Measurements from ENCODE around the gene GIMAP5. TPM values are rescaled to one million over a fixed set of nuclear protein-coding genes. Genes with fewer than 3 reads are reported as not detected.

GIMAP5 gene
- total and polyA plus RNA-seq, 9 of the 15 experiments (the other 6 are each of a cell fraction or from before 2014, with no cell fraction given) = 0.35 TPM; not detected in 8

DNA sequence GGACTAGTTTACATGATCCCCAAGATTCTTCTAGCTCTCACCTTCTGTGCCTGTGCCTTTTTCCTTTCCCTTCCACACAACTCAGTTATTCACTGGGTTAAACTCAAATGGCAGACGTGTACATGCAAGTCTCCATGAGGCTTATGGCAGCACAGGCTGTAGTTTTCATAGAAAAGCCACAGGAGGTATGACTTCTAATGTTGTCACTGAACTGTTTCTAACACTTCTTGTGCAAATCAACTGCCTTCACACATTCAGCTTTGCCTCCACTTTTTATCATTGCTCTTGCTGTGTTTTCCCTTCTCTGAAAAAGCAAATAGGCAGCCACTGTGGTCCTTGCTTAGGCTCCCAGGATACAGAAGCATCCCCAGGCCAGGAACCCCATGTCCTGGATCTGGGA lies 5.3 kb upstream of the GIMAP5 start:
- Histone ChIP-seq H3K27me3 (ENCODE audit: control insufficient read depth in 2 of 2, insufficient read depth in 2 of 2, low read length in 2 of 2) (peaks cover 0 to 14% of the 10 kb centered on the region in 2 experiments; a peak in 2 of 5 replicates), H4K20me1 (replicated peaks; ENCODE audit: control insufficient read depth, insufficient read depth, low read length) (no peaks in the 10 kb centered on the region), H3K9me3 (replicated peaks; ENCODE audit: control insufficient read depth, insufficient read depth, low read depth, low read length) (no peaks in the 10 kb centered on the region), H3K4me2 (ENCODE audit: insufficient read depth, low read length) (no peak overlapping the region), H3K27ac (ENCODE audit: extremely low read depth, low read depth, low read length) (no peak overlapping the region), H2AFZ (ENCODE audit: low read depth, low read length) (no peak overlapping the region), H3K36me3 (ENCODE audit: control insufficient read depth, insufficient read depth, low read length) (no peaks in the 10 kb centered on the region), H3K9me1 (ENCODE audit: control insufficient read depth, insufficient read depth, low read length) (no peaks in the 10 kb centered on the region), H3K4me1 (replicated peaks in 1 of 2; ENCODE audit: control insufficient read depth in 2 of 2, insufficient read depth in 2 of 2, low read length in 2 of 2) (no peaks in the 10 kb centered on the region), H3K9ac (ENCODE audit: insufficient read depth in 1 of 2, low read depth in 2 of 2, low read length in 2 of 2) (no peak overlapping the region), H3K79me2 (ENCODE audit: control insufficient read depth, insufficient read depth, low read length) (no peaks in the 10 kb centered on the region), H3K4me3 (no peak overlapping the region)
- ChIA-PET CTCF (ENCODE audit: low intra/inter-chr PET ratio) (no interaction called here), POLR2A (no interaction called here)
- WGBS (ENCODE audit: insufficient coverage, low coverage, missing lambda C conversion rate) = 0% methylated on average over 1 of the region's 1 CpG
- no TSS peak for BruUV-seq (replicated peaks)
- intact Hi-C loops (cut with micrococcal nuclease) = no loop called here
- no peak for FAIRE-seq
- DNase-seq (ENCODE audit: extremely low read depth in 1 of 4, low spot score in 3 of 4) = no peak
- in situ Hi-C loops (cut with MboI) = no loop called here
- ATAC-seq = no peak
- no peak for TF ChIP-seq GTF2E2 (tag; IDR thresholded peaks at IDR 0.05)
- TF ChIP-seq ZNF551 (CRISPR knock-in tag; IDR thresholded peaks at IDR 0.05) = no peak
- TF ChIP-seq, protein P1, sequence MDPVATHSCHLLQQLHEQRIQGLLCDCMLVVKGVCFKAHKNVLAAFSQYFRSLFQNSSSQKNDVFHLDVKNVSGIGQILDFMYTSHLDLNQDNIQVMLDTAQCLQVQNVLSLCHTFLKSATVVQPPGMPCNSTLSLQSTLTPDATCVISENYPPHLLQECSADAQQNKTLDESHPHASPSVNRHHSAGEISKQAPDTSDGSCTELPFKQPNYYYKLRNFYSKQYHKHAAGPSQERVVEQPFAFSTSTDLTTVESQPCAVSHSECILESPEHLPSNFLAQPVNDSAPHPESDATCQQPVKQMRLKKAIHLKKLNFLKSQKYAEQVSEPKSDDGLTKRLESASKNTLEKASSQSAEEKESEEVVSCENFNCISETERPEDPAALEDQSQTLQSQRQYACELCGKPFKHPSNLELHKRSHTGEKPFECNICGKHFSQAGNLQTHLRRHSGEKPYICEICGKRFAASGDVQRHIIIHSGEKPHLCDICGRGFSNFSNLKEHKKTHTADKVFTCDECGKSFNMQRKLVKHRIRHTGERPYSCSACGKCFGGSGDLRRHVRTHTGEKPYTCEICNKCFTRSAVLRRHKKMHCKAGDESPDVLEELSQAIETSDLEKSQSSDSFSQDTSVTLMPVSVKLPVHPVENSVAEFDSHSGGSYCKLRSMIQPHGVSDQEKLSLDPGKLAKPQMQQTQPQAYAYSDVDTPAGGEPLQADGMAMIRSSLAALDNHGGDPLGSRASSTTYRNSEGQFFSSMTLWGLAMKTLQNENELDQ (CRISPR knock-in tag; IDR thresholded peaks at IDR 0.05; ENCODE audit: borderline replicate concordance) = no peak
- TF ChIP-seq, protein P2, sequence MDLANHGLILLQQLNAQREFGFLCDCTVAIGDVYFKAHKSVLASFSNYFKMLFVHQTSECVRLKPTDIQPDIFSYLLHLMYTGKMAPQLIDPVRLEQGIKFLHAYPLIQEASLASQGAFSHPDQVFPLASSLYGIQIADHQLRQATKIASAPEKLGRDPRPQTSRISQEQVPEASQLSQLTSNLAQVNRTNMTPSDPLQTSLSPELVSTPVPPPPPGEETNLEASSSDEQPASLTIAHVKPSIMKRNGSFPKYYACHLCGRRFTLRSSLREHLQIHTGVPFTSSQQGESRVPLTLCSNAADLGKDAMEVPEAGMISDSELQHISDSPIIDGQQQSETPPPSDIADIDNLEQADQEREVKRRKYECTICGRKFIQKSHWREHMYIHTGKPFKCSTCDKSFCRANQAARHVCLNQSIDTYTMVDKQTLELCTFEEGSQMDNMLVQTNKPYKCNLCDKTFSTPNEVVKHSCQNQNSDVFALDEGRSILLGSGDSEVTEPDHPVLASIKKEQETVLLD (IDR thresholded peaks at IDR 0.05) = no peak
- TF ChIP-seq, protein P3, sequence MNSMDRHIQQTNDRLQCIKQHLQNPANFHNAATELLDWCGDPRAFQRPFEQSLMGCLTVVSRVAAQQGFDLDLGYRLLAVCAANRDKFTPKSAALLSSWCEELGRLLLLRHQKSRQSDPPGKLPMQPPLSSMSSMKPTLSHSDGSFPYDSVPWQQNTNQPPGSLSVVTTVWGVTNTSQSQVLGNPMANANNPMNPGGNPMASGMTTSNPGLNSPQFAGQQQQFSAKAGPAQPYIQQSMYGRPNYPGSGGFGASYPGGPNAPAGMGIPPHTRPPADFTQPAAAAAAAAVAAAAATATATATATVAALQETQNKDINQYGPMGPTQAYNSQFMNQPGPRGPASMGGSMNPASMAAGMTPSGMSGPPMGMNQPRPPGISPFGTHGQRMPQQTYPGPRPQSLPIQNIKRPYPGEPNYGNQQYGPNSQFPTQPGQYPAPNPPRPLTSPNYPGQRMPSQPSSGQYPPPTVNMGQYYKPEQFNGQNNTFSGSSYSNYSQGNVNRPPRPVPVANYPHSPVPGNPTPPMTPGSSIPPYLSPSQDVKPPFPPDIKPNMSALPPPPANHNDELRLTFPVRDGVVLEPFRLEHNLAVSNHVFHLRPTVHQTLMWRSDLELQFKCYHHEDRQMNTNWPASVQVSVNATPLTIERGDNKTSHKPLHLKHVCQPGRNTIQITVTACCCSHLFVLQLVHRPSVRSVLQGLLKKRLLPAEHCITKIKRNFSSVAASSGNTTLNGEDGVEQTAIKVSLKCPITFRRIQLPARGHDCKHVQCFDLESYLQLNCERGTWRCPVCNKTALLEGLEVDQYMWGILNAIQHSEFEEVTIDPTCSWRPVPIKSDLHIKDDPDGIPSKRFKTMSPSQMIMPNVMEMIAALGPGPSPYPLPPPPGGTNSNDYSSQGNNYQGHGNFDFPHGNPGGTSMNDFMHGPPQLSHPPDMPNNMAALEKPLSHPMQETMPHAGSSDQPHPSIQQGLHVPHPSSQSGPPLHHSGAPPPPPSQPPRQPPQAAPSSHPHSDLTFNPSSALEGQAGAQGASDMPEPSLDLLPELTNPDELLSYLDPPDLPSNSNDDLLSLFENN (IDR thresholded peaks at IDR 0.05; ENCODE audit: low read depth in 2 of 2, low read length in 2 of 2) = no peak
- no peak for TF ChIP-seq ZNF583 (CRISPR knock-in tag; IDR thresholded peaks at IDR 0.05)
- no peak for TF ChIP-seq CBX3 (IDR thresholded peaks at IDR 0.05; ENCODE audit: borderline replicate concordance in 1 of 2, low read length in 2 of 2)
- no peak for TF ChIP-seq NR2C2 (CRISPR knock-in tag; IDR thresholded peaks at IDR 0.05)
- no peak for TF ChIP-seq NR2C2 (tag; IDR thresholded peaks at IDR 0.05)
- no peak for TF ChIP-seq POLR2A (conservative IDR thresholded peaks at IDR 0.05)
- TF ChIP-seq, protein P4, sequence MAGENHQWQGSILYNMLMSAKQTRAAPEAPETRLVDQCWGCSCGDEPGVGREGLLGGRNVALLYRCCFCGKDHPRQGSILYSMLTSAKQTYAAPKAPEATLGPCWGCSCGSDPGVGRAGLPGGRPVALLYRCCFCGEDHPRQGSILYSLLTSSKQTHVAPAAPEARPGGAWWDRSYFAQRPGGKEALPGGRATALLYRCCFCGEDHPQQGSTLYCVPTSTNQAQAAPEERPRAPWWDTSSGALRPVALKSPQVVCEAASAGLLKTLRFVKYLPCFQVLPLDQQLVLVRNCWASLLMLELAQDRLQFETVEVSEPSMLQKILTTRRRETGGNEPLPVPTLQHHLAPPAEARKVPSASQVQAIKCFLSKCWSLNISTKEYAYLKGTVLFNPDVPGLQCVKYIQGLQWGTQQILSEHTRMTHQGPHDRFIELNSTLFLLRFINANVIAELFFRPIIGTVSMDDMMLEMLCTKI (IDR thresholded peaks at IDR 0.05; ENCODE audit: partially characterized antibody) = no peak
- TF ChIP-seq HMG20B (CRISPR knock-in tag; IDR thresholded peaks at IDR 0.05) = no peak
- no peak for TF ChIP-seq SMARCC2 (IDR thresholded peaks at IDR 0.05; ENCODE audit: low read depth)

All from K562 (cell line).